Brain microvascular endothelial cell (primary cell): ENCODE results near the gene TUBB6.
A peak's percentile ranks its signal among the peaks of the same experiment; 100 is the strongest.

Source experiments
- DNase-seq: peaks from one replicate; pipeline ENCODE4 v3.0.0-alpha.2; 2020
- H3K27ac ChIP-seq: fragments of 250-450 bp; sonication (Bioruptor Pico); 2 replicates; pipeline ENCODE4 v1.5.1; 2020; ENCODE audit warnings: mild to moderate bottlenecking, moderate library complexity
- H3K27me3 ChIP-seq: fragments of 250-450 bp; sonication (Bioruptor Pico); replicated peaks from 2 replicates; pipeline ENCODE4 v1.5.1; 2020; ENCODE audit warnings: mild to moderate bottlenecking
- H3K36me3 ChIP-seq: fragments of 250-450 bp; sonication (Bioruptor Pico); replicated peaks from 2 replicates; pipeline ENCODE4 v1.5.1; 2020; ENCODE audit warnings: mild to moderate bottlenecking
- H3K4me3 ChIP-seq: 2 replicates; pipeline ENCODE4 v1.5.1; 2011; ENCODE audit warnings: low read depth, mild to moderate bottlenecking, control low read depth, low read length, moderate library complexity
- CTCF ChIP-seq: IDR thresholded peaks from 2 replicates; pipeline ENCODE4 v1.5.1; 2011; ENCODE audit warnings: low read depth, mild to moderate bottlenecking, moderate library complexity, low read length, control low read depth, inconsistent platforms; ENCODE audit errors: missing control alignments
- in situ Hi-C: cut with HindIII; loops from 2 replicates; pipeline ENCODE4 v1.10.0; 2017; ENCODE audit warnings: low sequenced_read_pairs, low pct_ligation_motif_present

The TUBB6 gene

GRCh38 chr18:12369211-12369610 lies 61.2 kb downstream of the TUBB6 start:
- peaks cover 15% of the 10 kb centered on the region for H3K36me3 ChIP-seq
- in situ Hi-C loops = no loop called here
- H3K4me3 ChIP-seq = no peak overlapping the region
- TF ChIP-seq CTCF = no peak
- H3K27me3 ChIP-seq = no peaks in the 10 kb centered on the region
- DNase-seq = no peak
- H3K27ac ChIP-seq = no peak overlapping the region

- no peaks in the 10 kb centered on the region for H3K27me3 ChIP-seq
- DNase-seq = no peak
- H3K27ac ChIP-seq = no peak overlapping the region
- in situ Hi-C loops = no loop called here
- no peak for TF ChIP-seq CTCF
- no peak overlapping the region for H3K4me3 ChIP-seq
- H3K36me3 ChIP-seq = peaks cover 10% of the 10 kb centered on the region
Measured at GRCh38 chr18:12371590-12371989, 63.5 kb downstream of the TUBB6 start.

GRCh38 chr18:12372406-12372805 lies 64.4 kb downstream of the TUBB6 start:
- in situ Hi-C loops = no loop called here
- DNase-seq = no peak
- peak overlapping the region; percentile 1 for H3K27ac ChIP-seq
- peaks cover 4% of the 10 kb centered on the region for H3K36me3 ChIP-seq
- no peak overlapping the region for H3K4me3 ChIP-seq
- no peak for TF ChIP-seq CTCF
- no peaks in the 10 kb centered on the region for H3K27me3 ChIP-seq

GRCh38 chr18:12373116-12373770 lies 65.2 kb downstream of the TUBB6 start:
- Histone ChIP-seq H3K36me3 (peaks cover 2% of the 10 kb centered on the region), H3K4me3 (no peak overlapping the region), H3K27ac (peak overlapping the region; percentile 1), H3K27me3 (no peaks in the 10 kb centered on the region)
- peak; percentile 32 for DNase-seq
- in situ Hi-C loops = no loop called here
- TF ChIP-seq CTCF = no peak

GRCh38 chr18:12373771-12374116 lies 65.7 kb downstream of the TUBB6 start:
- DNase-seq = no peak
- no peak overlapping the region for H3K27ac ChIP-seq
- no peaks in the 10 kb centered on the region for H3K27me3 ChIP-seq
- no peaks in the 10 kb centered on the region for H3K36me3 ChIP-seq
- no peak for TF ChIP-seq CTCF
- in situ Hi-C loops = no loop called here
- H3K4me3 ChIP-seq = no peak overlapping the region

- H3K27me3 ChIP-seq = no peaks in the 10 kb centered on the region
Measured at GRCh38 chr18:12374401-12374800, 66.4 kb downstream of the TUBB6 start.

More at GRCh38 chr18:12374401-12374800, 66.4 kb downstream of the TUBB6 start:
- H3K27ac ChIP-seq = no peak overlapping the region
- in situ Hi-C loops = no loop called here
- H3K4me3 ChIP-seq = no peak overlapping the region
- DNase-seq = no peak
- H3K36me3 ChIP-seq = no peaks in the 10 kb centered on the region
- no peak for TF ChIP-seq CTCF
